NCI-H460 (cell line): Measurements from ENCODE around the gene EEF1AKMT2. TPM values are rescaled to one million over a fixed set of nuclear protein-coding genes. Genes with fewer than 3 reads are reported as not detected.

Experiments used
- DNase-seq: peaks from one replicate; pipeline ENCODE4 v3.0.0-alpha.2; 2016; ENCODE audit warnings: low read depth; ENCODE audit errors: extremely low read depth
- total RNA-seq: library from RNA; depleted of rRNA; stranded (reverse); fragments of >200 nt; shearing (Covaris generic); gene quantifications from 2 replicates; pipeline ENCODE4 v1.2.3, GENCODE V29; 2014

EEF1AKMT2 gene
- total RNA-seq, 1 experiment from 2014 or later, result 44.3 TPM

- no peak for DNase-seq
These were observed 52.4 kb downstream of the EEF1AKMT2 start for GRCh38 chr10:124739119-124739921.

GRCh38 chr10:124738441-124738840 is 53.2 kb downstream of the EEF1AKMT2 start:
- DNase-seq, result no peak

GRCh38 chr10:124737708-124738107 is 54.0 kb downstream of the EEF1AKMT2 start:
- no peak for DNase-seq

- no peak for DNase-seq
These were observed 54.5 kb downstream of the EEF1AKMT2 start for GRCh38 chr10:124737221-124737620.

- DNase-seq, result no peak
These were observed 55.1 kb downstream of the EEF1AKMT2 start for GRCh38 chr10:124736491-124737136.

- no peak for DNase-seq
These were observed 56.0 kb downstream of the EEF1AKMT2 start for GRCh38 chr10:124735491-124736286.

- DNase-seq, result no peak
These were observed 57.1 kb downstream of the EEF1AKMT2 start for GRCh38 chr10:124734311-124735166.

- no peak for DNase-seq
These were observed 58.0 kb downstream of the EEF1AKMT2 start for GRCh38 chr10:124733571-124734245.

GRCh38 chr10:124732931-124733570 is 58.6 kb downstream of the EEF1AKMT2 start:
- no peak for DNase-seq

GRCh38 chr10:124731551-124731950 is 60.1 kb downstream of the EEF1AKMT2 start:
- no peak for DNase-seq

- DNase-seq, result no peak
These were observed 60.9 kb downstream of the EEF1AKMT2 start for GRCh38 chr10:124730790-124731189.

- no peak for DNase-seq
These were observed 62.6 kb downstream of the EEF1AKMT2 start for GRCh38 chr10:124728830-124729661.

- no peak for DNase-seq
These were observed 63.4 kb downstream of the EEF1AKMT2 start for GRCh38 chr10:124728071-124728829.

- no peak for DNase-seq
These were observed 64.2 kb downstream of the EEF1AKMT2 start for GRCh38 chr10:124727361-124727960.

- DNase-seq, result no peak
These were observed 65.9 kb downstream of the EEF1AKMT2 start for GRCh38 chr10:124725791-124726190.

- DNase-seq, result no peak
These were observed 66.5 kb downstream of the EEF1AKMT2 start for GRCh38 chr10:124725171-124725631.
